IPS DF 4.7 (cell line): ENCODE data around the gene PRKD1.

Experiments
- DNase-seq: peaks from one replicate; pipeline ENCODE4 v3.0.0-alpha.2; 2013; ENCODE audit warnings: low spot score; ENCODE audit errors: extremely low read depth

Gene PRKD1

DNA sequence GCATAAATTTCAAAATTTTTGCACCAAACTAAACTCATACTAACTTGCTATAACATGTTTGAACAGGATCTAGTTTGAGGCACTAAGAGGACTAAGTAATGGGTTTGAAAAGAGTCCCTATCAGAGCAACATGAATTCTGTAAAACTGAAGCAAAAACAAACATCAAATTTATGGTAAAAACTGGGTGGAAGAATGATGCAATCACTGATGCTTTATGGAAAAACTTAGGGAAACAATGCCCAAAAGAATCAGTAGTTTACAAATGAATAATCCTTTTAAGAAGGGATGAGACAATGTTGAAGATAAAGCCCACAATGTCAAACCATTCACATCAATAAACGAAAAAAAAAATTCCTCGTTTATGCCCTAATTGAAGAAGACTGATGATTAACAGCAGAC, 88.9 kb downstream of the PRKD1 start:
- DNase-seq, result no peak

DNA sequence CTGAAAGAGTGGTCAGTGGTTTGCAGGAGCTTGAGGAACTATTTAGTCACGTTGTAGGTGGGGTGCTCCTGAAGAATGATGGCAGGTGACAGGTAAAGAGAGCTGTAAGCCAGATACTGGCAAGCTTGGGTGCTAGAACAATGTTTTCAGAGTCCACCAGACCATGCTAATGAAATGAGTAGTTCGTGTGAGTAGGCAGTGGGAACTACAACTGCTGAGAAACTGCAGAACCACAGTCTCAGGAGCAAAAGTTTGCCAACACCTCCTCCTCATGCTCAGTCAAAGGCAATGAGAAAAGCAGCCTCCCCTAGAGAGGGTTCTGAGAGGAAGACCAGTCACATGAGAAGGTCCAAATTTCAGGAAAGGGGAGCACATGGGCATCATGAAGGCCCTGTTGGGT, 91.3 kb downstream of the PRKD1 start:
- no peak for DNase-seq

DNA sequence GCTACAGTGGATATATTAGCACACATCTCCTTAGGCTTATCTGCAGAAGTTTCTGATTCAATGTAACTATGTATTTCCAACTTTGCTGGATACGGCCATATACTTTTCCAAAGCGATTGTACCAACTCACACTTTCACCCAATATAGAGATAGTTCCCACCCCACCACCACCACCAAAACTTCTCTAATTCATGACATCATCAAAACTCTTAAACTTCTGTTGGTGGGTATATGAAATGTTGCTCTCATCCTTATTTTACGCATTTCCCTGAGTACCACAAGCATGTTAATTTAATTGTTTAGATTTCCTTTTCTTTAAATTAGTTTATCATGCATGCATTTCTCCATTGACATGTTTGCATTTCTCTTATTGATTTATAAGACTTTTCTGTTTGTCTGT, 95.6 kb downstream of the PRKD1 start:
- DNase-seq, result no peak

DNA sequence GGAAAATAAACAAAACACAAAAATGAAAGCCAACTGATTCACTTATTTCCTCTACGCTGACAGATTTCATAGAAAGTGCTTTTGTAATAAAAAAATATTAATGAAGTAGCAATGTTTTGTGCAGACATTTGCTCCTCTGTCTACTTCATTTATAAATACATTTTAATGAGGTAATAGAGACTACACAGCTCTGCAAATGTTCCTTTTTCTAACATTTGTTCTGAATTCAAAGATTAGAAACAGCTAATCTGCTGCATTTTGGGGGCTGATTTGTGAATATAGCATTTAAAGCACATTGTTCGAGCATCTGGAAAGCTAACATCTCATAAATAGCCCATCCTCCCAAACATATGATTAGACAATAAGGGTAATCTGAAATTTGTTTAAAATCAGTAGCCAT, 97.8 kb downstream of the PRKD1 start:
- no peak for DNase-seq

DNA sequence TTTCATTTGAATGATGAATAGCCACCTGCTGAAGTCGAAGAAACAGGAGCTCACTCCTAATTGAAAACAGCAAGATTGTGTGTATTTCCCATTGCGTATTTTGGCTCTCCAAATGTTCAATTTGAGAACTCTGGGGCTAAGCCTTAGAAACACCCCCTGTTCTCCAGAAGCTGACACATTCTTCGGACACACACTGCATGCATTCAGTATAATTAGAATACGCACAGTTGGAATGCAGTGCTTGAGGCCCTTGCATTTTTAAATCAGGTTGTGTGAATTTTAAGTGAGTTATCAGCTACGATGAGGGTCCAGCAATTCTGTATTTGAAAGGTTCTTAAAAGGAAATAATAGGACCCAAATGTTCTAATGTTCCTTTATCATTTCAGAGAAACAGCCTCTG, 103.8 kb downstream of the PRKD1 start:
- DNase-seq, result no peak

DNA sequence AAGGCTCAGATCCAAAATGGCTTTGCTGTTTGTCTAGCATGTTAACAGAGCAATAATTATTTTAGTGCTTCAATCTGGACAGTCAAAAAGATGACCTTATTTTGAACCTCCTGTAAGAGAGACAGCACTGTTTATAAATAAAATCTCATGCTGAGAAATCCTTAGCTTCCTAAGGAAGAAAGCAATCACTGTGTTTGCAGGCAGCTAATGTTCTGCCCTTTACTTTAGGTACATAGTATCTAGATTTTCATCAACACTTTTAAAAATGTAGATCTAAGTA, 105.3 kb downstream of the PRKD1 start:
- no peak for DNase-seq

DNA sequence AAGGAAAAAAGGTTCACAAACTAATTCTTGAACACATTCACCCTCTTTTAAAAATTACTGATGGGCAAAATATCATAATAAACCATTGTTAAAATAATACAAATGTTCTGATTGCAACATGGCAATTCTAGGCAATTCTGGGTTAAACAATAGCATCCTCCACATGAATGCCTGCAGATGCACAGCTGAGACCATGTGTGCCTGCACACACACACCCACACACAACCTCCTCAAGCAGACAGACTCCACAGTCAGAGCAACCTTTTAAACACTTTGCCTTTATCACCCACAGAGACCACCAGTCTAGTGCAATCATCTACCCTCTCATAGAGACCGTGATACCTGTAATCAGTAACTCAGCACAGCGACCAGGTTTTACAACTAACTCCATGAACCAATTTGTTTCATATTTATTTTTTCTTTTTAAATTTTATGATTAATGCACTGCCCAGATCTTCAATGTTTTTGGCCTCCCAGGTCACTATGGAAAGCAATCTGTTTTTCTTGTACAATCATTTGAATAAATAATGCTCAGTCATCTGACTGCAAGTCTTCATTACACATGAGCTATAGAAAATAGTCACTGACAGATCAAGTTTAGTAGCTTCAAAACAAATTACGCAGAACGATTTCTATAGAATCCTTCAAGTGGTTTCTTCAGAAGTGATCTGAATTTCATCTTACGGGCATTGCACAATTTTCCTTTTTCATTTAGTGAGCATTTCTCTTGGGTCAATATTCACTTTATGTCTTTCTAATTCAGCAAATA, 105.8 kb downstream of the PRKD1 start:
- no peak for DNase-seq

DNA sequence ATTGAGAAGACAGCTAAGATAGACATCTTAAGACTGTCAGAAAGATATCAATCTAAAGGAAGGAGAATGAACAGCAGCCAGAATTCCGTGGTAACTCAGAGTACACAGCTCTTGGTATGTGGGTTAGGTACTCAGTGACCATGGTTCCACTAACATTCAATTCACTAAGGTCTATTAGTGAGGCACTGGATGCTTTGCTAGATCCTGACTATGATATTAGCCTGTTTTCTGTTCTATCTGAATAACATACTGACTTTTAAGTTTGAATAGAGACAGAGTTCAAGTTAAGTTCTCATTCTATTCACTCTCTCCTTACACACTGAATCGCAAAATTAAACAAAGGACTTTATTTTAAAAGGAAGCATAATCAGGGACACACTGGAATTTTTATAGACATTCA, 106.4 kb downstream of the PRKD1 start:
- no peak for DNase-seq

DNA sequence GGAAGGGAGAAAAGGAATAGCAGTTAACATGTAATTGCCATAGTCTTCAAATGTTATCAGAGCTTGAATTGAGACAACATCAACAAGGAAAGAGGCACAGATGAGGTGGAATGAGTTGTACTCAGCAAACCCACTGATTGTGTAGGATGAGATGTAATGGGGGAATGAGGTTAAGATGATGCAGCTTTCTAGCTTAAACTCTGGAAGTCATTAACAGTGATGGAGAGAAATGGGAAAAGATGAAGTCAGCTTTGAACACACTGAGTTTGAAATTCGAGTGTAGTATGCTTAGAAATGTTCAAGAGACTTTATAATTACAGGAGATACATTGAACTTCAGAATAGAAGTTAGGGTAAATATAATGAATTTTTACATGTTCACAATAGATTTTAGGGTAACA, 106.9 kb downstream of the PRKD1 start:
- DNase-seq, result no peak

DNA sequence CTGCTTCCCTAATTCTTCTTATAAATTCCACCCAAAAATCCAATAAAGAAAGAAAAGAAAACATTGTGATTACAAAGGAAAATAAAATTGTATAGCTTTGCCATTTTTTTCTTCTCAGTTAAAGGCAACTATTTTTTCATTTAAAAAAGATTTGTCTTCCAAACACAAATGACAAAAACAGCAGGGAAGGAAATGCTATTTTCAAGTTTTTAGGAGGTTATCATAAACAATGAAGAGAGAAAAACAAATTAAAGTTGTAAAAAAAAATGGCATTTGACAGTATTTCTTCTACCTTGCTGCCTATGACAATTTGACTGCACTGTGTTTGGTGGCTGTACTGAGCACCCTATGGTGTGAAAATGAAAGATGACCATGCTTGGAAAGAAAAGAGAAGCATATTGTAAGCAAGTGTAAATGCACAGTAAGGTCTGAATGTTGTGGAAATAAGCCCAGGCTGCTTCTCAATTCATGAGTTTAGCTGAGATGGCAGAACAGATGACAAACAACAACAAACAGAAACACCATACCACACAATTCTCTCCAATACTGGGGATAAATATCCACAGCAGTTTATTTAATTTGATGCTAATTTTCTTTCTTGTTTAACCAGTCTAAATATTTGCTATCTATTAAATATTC, 109.8 kb downstream of the PRKD1 start:
- no peak for DNase-seq

DNA sequence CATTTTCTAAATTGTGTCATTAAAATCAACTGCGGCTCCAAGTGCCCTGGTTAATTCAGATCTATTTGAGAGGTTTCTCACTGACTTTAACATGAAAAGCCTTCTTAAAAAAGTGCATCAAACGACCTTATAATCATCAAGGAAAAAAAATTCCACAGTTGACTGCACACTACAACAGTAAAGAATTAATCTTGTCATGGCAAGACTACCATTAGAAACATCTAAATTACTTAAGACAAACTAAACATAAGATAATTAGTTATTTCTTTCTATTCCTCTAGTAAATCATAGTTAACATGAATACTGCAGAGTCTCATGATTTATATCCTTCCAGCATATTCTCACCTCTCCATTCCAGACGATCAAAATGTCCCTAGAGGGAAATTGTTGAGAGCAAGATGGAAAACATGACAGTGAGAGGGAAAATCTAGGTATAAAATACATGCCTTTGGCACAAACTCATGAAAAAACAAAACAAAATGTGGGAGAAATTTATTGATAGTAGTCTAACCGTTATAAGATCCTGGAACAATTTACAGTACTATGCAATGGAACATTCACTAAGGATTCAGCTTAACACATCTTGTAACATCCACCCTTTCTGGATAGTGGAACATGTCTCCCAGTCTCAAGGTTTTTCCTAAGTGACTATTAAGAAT, 112.5 kb downstream of the PRKD1 start:
- DNase-seq, result no peak

DNA sequence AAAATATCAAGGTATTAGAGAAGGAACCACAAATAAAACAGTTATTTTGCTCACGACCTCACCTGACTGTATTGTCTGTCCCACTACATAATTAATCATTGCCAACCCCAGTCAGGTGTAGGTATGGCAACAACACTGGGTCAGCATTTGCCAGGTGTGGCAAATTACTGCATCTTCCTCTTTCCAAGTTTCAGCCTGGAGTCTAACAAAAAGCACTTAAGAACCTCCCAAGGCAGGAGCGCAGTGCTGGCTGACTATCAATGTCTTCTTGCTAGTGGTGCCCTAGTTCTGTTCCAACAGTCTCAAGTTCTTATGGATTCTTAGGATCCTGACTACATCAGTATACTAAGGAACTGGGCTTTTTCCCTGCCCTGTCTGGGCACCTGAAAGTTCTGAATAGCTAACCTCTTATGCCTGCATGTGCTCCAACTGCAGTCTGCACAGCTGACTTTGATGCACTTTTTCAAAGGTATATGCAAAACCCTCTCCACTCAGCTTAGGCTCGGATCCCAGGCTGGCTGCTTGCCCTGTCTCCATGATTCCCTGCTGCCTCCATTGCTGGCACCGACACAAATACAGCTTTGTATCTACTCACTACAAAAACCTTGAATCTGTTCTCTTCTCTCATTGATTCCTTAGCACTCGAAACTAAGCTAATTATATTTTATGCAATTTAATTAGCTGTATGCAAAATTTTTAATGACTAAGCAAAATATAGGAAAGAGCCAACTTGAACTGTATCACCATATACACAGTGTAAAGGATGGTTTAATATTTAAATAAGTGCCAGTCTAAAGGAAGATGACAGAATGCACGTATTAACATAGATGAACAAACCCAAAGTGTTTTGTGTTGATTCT, 113.3 kb downstream of the PRKD1 start:
- DNase-seq, result no peak

DNA sequence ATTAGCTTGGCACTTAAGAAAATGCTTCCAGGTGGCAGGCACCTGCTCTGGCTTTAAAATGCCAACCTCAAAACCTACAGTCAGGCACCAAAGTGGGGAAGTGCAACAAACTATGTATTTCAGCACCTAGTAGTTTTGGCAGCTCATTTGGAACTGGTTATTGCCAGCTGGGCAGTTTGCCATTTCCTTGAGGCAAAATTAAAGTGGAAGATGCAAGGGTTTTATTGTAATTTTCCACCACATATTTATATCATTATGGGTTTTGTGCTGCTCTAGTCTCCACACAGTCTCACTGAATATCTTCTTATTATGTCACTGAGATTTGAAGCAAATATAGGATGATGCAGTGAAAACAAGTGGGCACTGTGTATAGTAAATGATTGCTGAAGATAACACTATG, 117.0 kb downstream of the PRKD1 start:
- no peak for DNase-seq

DNA sequence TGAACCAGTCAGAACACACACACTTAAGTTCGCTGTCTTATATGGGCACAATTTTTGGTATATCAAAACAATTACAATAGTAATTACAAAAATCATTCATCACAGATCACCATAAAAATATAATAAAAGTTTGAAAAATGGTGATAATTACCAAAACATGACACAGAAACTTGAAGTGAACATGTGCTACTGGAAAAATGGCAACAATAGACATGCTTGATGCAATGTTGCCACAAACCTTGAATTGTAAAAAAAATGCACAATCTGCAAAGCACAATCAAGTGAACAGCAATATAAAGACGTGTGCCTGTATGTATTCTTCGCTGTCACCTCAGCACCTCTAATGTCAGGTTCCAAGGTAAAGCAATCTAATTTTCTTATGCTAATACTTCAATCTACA, 117.6 kb downstream of the PRKD1 start:
- DNase-seq, result no peak

DNA sequence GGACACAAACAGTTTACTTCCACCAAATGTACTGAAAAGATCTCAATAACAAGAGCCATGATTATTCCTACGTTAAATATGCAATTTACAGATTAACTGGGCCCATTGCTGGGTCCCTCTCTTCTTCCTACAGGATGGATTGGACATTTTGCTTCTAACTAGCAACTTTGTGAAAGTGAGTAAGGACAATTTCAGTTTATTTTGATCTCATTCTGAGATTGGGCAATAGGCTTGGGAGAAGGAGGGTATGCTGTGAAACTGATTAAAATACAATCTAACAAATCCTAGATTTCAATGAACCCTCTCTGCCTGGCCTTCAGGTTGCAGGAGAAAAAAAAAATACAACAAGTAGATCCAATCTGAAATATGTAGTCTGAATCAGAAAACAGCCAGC, 121.5 kb downstream of the PRKD1 start:
- DNase-seq, result no peak

DNA sequence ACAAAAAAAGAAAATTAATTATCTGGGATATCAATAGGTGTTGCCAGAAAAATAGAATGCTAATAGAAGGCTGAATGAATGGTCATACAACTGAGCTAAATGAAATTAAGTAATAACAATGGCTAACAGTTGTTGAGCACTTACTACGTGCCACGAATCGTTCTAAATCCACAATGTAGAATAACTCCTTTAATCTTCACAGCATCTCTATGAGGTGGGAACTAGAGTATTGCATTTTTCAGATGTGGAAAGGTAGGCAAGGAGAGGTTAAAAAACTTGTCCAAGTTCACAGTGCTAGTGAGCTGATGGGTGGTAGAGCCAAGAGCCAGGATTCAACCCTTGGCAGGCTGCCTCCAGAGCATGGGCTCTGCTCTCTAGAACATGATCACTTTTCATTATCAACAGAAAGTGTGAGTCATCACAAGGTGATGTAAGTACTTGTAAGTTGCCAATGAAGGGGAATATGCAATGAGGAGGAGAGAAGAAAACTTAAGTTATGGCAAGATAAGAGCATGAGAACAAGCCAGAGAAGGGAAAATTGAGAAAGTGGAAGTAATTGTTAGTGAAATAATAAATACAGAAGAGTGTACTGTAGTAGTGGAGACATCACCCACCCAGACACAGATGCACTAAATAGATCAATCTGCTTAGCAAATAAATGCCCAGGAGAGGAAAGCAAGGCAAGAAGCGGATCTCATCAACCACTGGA, 122.1 kb downstream of the PRKD1 start:
- no peak for DNase-seq

DNA sequence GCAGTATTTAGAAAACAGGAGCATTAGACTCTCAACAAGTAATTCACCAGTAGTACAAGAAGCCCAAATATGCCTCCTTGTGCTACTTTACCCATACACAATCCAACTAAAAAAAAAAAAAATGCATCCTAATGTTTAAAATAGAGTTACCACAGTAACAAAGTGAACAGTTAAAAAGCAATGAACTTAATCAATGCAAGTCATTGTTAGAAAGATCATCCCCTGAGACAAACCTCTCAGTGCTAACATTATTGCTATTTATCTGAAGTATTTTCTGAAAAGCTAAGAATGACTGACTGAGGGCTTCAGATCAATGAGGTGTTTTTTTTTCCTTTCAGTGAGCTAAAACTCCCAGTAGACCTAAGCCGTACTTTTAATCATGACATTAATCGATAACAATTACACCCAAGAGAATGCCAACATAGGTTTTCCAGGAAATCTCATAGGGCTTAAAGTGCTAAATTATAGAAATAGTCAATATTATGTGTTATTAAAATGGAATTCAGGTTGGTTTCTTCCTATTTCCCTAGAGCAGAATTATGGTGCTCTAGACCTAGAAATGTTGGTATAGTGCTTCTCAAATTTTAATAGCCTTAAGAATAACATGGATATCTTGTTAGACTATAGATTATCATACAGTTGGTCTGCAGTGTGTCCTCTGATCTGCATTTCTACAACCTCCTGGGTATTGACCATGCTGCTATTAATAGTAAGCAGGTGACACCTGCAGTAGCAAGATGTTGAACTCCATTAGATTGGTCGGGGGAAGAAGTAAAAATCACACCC, 123.0 kb downstream of the PRKD1 start:
- no peak for DNase-seq

DNA sequence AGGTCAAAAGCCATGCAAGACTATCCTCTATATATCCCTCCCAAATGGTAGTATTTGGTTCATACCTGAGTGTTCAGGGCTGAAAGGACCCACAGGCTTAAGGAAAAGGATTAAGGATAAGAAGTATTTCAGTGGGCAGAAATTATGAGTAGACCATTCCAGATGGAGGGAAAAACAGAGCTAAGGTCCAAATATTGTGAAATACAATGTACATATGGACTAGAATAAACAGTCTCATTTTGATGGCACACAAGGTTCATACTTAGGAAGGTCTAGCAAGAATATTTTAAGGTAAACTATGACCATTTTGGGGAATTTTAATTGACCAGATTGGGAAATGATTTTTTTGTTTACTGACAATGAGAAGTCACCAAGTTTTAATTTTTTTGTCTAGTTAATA, 124.6 kb downstream of the PRKD1 start:
- no peak for DNase-seq

DNA sequence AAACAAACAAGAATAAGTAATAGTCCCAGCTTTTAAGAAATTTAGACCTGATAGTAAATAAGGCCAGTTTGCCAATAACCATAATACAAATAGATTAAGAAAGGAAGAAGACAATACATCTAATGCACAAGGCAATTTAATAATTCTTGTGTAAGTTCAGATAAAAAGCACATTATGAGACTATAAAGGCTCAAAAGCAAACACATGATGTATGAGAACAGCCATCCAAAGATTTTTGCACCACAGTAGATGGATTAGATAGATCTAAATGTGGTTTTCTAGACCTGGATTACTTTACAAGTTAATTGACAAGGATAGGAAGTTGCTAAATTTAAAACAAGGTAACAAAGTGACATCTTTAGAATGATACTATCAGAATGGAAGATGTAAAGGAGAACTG, 125.4 kb downstream of the PRKD1 start:
- DNase-seq, result no peak

DNA sequence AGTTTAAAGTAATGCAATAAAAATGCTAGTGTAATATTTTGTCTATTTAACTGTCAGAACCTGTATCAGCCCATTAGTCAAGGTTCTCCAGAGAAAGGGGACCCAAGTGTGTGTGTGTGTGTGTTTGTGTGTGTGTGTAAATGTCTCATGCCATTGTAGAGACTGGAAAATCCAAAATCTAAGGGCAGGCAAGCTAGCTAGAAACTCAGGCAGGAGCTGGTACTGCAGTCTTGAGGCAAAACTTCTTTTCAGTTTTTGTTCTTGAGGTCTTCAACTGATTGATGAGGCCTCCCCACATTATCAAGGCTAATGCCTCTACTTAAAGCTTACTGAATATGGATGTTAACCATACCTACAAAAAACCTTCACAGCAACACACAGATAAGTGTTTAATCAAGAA, 126.7 kb downstream of the PRKD1 start:
- DNase-seq, result no peak
